Epithelial cell of esophagus (primary cell): ENCODE results near the gene MAD1L1.

ENCODE experiments used
- DNase-seq: peaks from one replicate; pipeline ENCODE4 v3.0.0; 2010; ENCODE audit warnings: low read depth
- H3K4me3 ChIP-seq: 2 replicates; pipeline ENCODE4 v1.5.1; 2011; ENCODE audit warnings: mild to moderate bottlenecking, low read length, control low read depth
- TF ChIP-seq, protein P1 (sequence below): IDR thresholded peaks from 2 replicates; pipeline ENCODE4 v1.5.1; 2011; ENCODE audit warnings: low read depth, mild to moderate bottlenecking, low read length, control low read depth, inconsistent platforms; ENCODE audit not compliant: insufficient read depth; ENCODE audit errors: missing control alignments

Gene MAD1L1

GRCh38 chr7:2227699-2228098 is 5.0 kb downstream of the MAD1L1 start:
- TF ChIP-seq, protein P1, sequence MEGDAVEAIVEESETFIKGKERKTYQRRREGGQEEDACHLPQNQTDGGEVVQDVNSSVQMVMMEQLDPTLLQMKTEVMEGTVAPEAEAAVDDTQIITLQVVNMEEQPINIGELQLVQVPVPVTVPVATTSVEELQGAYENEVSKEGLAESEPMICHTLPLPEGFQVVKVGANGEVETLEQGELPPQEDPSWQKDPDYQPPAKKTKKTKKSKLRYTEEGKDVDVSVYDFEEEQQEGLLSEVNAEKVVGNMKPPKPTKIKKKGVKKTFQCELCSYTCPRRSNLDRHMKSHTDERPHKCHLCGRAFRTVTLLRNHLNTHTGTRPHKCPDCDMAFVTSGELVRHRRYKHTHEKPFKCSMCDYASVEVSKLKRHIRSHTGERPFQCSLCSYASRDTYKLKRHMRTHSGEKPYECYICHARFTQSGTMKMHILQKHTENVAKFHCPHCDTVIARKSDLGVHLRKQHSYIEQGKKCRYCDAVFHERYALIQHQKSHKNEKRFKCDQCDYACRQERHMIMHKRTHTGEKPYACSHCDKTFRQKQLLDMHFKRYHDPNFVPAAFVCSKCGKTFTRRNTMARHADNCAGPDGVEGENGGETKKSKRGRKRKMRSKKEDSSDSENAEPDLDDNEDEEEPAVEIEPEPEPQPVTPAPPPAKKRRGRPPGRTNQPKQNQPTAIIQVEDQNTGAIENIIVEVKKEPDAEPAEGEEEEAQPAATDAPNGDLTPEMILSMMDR, result no peak
- no peak for DNase-seq
- H3K4me3 ChIP-seq, result no peak overlapping the region

- H3K4me3 ChIP-seq, result no peak overlapping the region
- DNase-seq, result no peak
- TF ChIP-seq, protein P1, result no peak
Observed at GRCh38 chr7:2225830-2226229, 6.9 kb downstream of the MAD1L1 start.

- DNase-seq, result peak; percentile 93
- TF ChIP-seq, protein P1, result no peak
- H3K4me3 ChIP-seq, result no peak overlapping the region
Observed at GRCh38 chr7:2225336-2225735, 7.4 kb downstream of the MAD1L1 start.

DNA sequence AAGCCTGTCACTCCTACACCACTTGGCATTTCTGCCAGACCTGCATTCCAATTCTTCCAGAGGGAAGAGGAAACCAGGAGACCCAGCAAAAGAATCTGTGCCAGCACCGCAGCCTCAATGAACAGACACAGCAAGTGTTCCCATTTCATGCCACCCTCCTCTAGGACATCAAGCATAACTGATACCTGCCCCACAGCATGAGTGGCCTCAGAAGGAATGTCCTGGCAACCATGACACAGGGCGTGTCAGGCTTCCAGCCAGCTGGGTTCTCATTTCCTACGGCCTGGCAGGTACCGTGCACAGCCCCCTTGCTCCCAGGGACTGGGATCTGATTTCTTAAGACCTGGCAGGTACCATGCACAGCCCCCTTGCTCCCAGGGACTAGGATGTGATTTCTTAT is 7.8 kb downstream of the MAD1L1 start:
- TF ChIP-seq, protein P1, result no peak
- no peak overlapping the region for H3K4me3 ChIP-seq
- DNase-seq, result peak; percentile 71

DNA sequence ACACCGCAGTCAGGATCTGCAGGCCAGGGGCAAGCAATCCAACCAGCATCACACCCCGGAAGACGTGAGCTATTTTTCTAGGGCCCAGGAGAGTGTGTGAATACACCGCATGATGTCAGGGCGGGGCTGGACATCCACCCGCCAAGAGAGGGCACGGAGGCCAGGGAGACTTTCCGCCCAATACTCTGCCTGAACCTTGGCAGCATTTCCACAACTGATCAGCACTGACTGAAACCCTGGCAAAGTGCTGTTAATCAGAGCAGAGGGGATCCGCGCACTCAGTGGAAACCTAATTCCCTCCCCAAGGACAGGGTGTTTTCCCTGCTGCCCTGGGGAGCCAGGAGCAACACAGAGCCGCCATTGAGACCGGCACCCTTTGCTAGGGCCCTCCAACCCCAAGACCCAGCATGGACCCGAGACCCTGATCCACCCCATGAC is 8.2 kb downstream of the MAD1L1 start:
- no peak for DNase-seq
- TF ChIP-seq, protein P1, result no peak
- H3K4me3 ChIP-seq, result no peak overlapping the region

- TF ChIP-seq, protein P1, result no peak
- DNase-seq, result no peak
- H3K4me3 ChIP-seq, result no peak overlapping the region
Observed at GRCh38 chr7:2223321-2223720, 9.4 kb downstream of the MAD1L1 start.

DNA sequence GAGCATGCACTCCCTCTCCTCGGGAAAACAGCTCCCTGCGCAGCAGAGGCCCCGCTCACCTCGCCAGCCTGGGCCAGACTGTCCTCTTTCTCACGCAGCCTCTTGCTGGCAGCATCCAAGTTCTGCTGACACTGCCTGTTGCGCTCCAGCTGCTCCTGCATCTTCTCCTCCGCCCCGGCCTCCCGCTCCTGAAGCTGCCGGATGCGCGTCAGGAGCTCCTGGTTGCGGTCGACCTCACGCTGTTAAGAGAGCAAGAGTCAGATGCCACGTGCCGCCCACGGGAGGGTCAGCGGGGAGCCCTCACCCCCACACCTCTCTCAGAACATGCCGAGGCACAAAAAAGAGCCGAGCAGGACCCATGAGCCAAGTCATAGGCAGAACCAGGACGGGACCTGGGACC is 10.2 kb downstream of the MAD1L1 start:
- DNase-seq, result no peak
- no peak overlapping the region for H3K4me3 ChIP-seq
- TF ChIP-seq, protein P1, result no peak
